GM21447 (cell line): ENCODE measurements around the gene OXNAD1.

Experiments
- ATAC-seq: cut with Tn5 transposase; IDR thresholded peaks from one replicate; pipeline ENCODE4 v1.9.1; 2021; ENCODE audit not compliant: unreplicated experiment

The OXNAD1 gene

GRCh38 chr3:16354291-16354690, 89.3 kb downstream of the OXNAD1 start:
- no peak for ATAC-seq
